SJCRH30 (cell line): ENCODE results near the gene MBP. TPM values are rescaled to one million over a fixed set of nuclear protein-coding genes. Genes with fewer than 3 reads are reported as not detected.
"Not testable (repeated sequence)": the region's sequence is repeated elsewhere in the genome, so short reads cannot be mapped to it uniquely, and the experiment has no call there.

Experiments used
- DNase-seq, 2 experiments: peaks; one replicate each; pipeline ENCODE4 v3.0.0-alpha.2; 2015 to 2020
- H3K27ac ChIP-seq: fragments of 250-450 bp; sonication (Bioruptor Pico); 2 replicates; pipeline ENCODE4 v1.5.1; 2020; ENCODE audit warnings: mild to moderate bottlenecking, moderate library complexity
- H3K27me3 ChIP-seq: fragments of 250-450 bp; sonication (Bioruptor Pico); 2 replicates; pipeline ENCODE4 v1.5.1; 2020; ENCODE audit warnings: mild to moderate bottlenecking, moderate library complexity
- H3K36me3 ChIP-seq: fragments of 250-450 bp; sonication (Bioruptor Pico); 2 replicates; pipeline ENCODE4 v1.5.1; 2020; ENCODE audit warnings: mild to moderate bottlenecking, moderate library complexity
- H3K4me1 ChIP-seq: fragments of 250-450 bp; sonication (Bioruptor Pico); 2 replicates; pipeline ENCODE4 v1.5.1; 2020; ENCODE audit warnings: mild to moderate bottlenecking, moderate library complexity
- H3K4me3 ChIP-seq: fragments of 250-450 bp; sonication (Bioruptor Pico); 2 replicates; pipeline ENCODE4 v1.5.1; 2020; ENCODE audit warnings: mild to moderate bottlenecking, moderate library complexity
- H3K9me3 ChIP-seq: fragments of 250-450 bp; sonication (Bioruptor Pico); replicated peaks from 2 replicates; pipeline ENCODE4 v1.5.1; 2020; ENCODE audit warnings: mild to moderate bottlenecking, moderate library complexity
- total RNA-seq: library from RNA; depleted of rRNA; stranded (reverse); fragments of >200 nt; shearing (Covaris generic); gene quantifications from 2 replicates; pipeline ENCODE4 v1.2.3, GENCODE V29; 2014

MBP gene
- total RNA-seq, 1 experiment from 2014 or later = 0.20 TPM

DNA sequence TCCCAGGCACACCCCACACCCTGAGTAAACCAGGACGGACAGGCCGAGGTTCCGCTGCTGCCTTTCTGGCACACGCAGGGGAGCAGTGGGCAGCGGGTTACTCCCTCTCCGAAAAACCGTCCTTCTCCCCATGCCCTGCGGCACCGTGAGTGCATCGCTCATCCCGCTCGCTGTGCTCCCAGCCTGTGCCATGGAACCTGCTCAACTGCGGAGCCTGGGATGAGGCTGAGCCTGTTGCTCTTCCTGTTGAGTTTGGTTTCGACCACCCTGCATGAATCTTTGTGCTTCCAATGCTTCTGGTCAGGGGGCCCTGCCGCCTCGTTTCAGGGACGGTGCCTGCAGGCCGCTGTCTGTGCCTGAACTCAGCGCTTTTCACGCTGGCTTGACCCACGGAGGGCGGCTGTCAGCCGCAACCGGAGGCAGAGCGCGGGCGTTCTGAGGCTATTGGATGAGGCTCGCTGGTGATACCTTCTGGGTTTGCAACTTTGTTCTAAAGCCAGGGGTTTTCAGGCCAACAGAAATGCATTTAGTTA lies 106.7 kb downstream of the MBP start:
- Histone ChIP-seq H3K36me3 (no peaks in the 10 kb centered on the region), H3K9me3 (no peaks in the 10 kb centered on the region), H3K27me3 (no peaks in the 10 kb centered on the region), H3K4me3 (no peak overlapping the region), H3K27ac (no peak overlapping the region), H3K4me1 (no peaks in the 10 kb centered on the region)
- no peak for DNase-seq

DNA sequence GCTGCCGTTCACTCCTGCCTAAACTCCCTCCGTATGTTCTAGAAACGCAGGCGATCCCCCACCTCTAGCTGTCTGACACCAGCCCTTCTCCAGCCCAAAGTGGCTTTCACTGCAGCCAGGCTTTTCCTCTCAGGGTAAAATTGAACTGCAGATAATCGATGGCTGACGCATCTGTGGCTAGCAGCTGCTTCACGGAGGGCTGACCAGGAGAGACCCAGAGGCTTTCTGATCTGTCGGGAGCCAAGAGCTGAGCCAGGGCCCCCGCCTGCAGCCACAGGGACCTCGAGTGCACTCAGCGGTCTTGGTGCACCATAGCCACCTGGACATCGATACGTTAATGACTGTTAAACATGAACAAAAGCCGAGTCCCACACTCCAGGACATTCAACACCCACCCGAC lies 107.5 kb downstream of the MBP start:
- H3K4me3 ChIP-seq = no peak overlapping the region
- H3K27me3 ChIP-seq = no peaks in the 10 kb centered on the region
- H3K4me1 ChIP-seq = no peaks in the 10 kb centered on the region
- DNase-seq = no peak
- no peaks in the 10 kb centered on the region for H3K9me3 ChIP-seq
- H3K36me3 ChIP-seq = no peaks in the 10 kb centered on the region
- H3K27ac ChIP-seq = no peak overlapping the region

DNA sequence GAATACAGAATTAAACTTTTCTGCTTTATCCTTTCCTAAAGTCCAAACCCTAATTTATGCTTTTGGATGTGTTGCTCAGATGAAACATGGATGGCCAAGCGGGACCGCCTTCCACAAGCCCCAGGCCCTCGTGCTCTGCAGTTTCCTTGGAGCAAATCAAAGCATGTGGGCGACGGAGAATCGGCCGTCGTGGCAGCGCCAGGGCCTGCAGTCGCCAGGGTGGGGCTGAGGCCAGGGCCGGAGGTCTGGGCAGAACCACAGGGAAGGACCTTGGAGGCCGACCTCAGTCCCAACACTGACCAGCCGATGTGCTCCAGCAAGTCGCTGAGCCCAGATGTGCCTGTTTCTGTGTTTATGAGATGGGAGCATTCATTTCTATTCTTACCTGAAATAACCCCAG lies 108.1 kb downstream of the MBP start:
- no peaks in the 10 kb centered on the region for H3K4me1 ChIP-seq
- no peak overlapping the region for H3K27ac ChIP-seq
- H3K36me3 ChIP-seq = no peaks in the 10 kb centered on the region
- H3K27me3 ChIP-seq = no peaks in the 10 kb centered on the region
- H3K9me3 ChIP-seq = no peaks in the 10 kb centered on the region
- no peak overlapping the region for H3K4me3 ChIP-seq
- no peak for DNase-seq

DNA sequence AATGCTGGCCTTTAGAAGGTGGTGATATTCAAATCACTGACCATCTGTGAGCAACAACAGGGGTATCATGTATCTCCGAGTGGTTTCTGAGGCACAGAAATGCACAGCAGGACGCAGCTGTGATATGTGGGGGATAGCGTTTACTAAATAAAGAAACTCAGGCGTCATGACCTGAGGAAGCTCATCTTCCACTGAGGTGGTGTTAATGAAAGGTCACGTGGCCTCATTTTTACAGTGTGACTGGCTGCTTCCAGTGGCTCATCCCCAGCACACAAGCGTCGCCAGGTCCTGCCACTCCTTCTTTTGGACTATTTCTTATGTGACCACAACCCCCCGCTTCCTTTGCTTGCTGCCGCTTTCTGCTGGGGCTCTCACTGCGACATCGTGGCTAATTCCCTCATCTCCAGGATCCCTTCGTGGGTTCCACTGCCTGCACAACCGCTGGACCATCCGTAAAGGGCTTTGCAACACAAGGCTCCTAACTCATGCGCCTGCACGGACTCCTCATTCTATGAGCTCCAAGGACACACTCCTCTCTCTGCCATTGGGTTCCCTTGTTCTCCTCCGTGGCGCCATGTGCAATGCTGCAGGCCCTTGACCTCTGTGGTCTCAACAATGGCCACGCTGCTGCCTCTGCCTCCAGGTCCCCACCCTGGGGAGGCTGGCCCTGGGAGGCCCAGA lies 109.3 kb downstream of the MBP start:
- H3K4me1 ChIP-seq = no peaks in the 10 kb centered on the region
- no peaks in the 10 kb centered on the region for H3K9me3 ChIP-seq
- H3K36me3 ChIP-seq = no peaks in the 10 kb centered on the region
- H3K27ac ChIP-seq = no peak overlapping the region
- H3K27me3 ChIP-seq = no peaks in the 10 kb centered on the region
- peak; percentile 12 to 45 for DNase-seq
- H3K4me3 ChIP-seq = no peak overlapping the region

DNA sequence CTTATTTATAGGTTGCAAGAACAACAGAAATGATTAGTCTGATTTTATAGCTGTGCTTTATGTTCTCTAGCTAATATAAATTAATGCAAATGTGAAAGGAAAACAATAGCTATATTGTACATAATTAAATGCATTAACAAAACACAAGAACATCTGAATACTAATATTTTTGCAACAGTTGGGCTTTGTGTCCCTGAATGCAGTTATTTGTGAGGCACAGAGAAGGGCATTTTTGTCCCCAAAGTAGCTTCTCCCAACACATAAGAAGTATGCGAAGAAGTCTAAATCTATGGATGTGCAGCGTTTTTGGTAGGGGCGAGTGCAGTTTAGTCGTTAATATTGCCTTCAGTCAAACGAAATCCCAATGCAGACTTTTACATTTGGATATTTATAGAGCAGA lies 110.0 kb downstream of the MBP start:
- no peak for DNase-seq
- H3K27me3 ChIP-seq = no peaks in the 10 kb centered on the region
- H3K4me3 ChIP-seq = no peak overlapping the region
- no peaks in the 10 kb centered on the region for H3K4me1 ChIP-seq
- H3K9me3 ChIP-seq = no peaks in the 10 kb centered on the region
- no peak overlapping the region for H3K27ac ChIP-seq
- no peaks in the 10 kb centered on the region for H3K36me3 ChIP-seq

DNA sequence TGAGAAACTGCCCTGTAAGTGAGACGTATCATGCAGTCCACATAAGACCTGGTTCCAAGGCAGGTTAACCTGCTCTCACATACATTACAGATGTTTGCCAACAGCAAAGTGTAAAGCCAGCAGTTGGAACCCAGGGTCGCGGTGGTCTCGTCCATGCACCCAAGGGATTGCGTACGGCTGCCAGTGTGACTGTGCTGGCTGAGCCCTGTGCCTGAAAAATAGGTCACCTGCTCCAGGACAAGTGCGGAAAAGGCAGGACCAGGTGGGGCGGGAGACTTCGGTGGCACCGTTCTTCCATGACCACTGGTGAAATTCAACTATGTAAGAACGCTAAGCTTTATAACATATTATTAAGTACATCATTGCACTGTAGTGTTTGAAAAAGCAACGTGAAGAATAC lies 110.5 kb downstream of the MBP start:
- no peaks in the 10 kb centered on the region for H3K36me3 ChIP-seq

DNA sequence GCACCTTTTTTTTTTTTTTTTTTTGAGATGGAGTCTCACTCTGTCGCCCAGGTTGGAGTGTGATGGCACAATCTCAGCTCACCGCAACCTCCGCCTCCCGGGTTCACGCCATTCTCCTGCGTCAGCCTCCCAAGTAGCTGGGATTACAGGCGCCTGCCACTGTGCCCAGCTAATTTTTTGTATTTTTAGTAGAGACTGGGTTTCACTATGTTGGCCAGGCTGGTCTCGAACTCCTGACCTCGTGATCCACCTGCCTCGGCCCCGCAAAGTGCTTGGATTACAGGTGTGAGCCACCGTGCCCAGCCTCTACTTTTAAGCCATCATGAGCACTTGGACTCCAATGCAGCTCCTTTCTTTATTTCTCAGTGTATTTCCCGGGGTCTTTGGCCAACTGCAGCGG lies 111.1 kb downstream of the MBP start:
- not testable (repeated sequence) for H3K36me3 ChIP-seq, H3K4me3 ChIP-seq, H3K27ac ChIP-seq, H3K9me3 ChIP-seq, DNase-seq, H3K4me1 ChIP-seq, H3K27me3 ChIP-seq

More for the DNA sequence above, 110.5 kb downstream of the MBP start:
- Histone ChIP-seq H3K4me3 (no peak overlapping the region), H3K27me3 (no peaks in the 10 kb centered on the region), H3K4me1 (no peaks in the 10 kb centered on the region), H3K27ac (no peak overlapping the region), H3K9me3 (no peaks in the 10 kb centered on the region)
- DNase-seq = no peak

DNA sequence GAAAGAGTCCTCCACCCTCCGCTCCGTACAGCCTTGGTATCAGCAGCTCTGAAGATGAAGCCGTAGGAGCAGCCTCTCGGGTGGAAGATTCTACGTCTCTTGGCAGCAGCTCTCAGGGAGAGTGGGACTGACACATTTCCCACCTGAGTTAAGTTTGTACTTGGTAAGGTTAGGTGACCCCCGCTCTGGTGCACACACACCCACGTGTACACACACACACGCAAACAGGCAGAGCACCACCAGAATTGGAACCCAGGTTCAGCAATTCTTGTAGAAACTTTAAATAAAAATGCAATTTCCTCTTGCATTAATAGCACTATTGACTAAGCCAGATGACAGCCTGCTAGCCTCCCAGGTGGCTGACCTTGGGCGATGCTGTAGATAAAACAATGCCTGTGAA lies 111.5 kb downstream of the MBP start:
- no peaks in the 10 kb centered on the region for H3K27me3 ChIP-seq
- H3K9me3 ChIP-seq = no peaks in the 10 kb centered on the region
- H3K4me3 ChIP-seq = no peak overlapping the region
- no peaks in the 10 kb centered on the region for H3K4me1 ChIP-seq
- DNase-seq = no peak
- no peak overlapping the region for H3K27ac ChIP-seq
- H3K36me3 ChIP-seq = no peaks in the 10 kb centered on the region

DNA sequence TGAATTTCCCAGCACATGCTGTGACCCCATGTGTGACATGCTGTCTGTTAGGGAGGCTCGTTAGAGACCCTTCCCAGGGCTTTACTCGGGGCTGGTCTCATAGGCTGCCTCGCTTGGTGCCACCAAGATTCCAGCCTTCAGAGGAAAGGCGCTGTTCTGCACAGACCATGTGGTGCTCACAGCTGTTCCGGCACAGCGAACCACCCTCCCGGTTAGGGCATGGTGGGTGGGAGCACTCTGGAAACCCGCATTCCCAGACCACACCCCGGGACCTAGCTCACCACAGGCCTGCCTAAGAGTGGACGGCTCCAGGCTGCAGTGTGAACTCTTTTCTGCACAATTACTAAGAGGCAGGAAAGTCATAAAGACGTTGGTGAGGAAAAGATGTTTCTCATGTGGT lies 112.0 kb downstream of the MBP start:
- H3K9me3 ChIP-seq = no peaks in the 10 kb centered on the region
- H3K27ac ChIP-seq = no peak overlapping the region
- no peaks in the 10 kb centered on the region for H3K36me3 ChIP-seq
- no peak overlapping the region for H3K4me3 ChIP-seq
- no peaks in the 10 kb centered on the region for H3K27me3 ChIP-seq
- DNase-seq = no peak
- no peaks in the 10 kb centered on the region for H3K4me1 ChIP-seq

DNA sequence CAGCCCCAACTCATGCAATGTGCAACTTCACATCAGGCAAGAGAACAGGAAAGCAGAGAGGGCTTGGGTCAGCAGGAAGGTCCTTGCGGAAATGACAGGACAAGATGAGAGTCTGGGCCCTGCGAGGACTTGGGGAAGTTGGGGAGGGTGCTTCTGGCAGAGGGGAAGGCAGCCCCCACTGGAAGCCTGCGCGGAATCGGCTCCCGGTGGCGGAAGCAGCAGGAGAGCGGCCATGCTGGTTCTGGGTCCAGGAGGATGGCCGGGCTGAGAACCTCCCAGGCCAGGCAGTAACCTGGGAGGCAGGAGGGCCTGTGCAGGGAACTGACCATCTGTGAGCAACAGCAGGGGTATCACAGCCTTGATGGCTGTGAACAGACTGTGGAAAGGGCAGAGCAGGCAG lies 112.9 kb downstream of the MBP start:
- no peaks in the 10 kb centered on the region for H3K4me1 ChIP-seq
- no peak overlapping the region for H3K4me3 ChIP-seq
- H3K27ac ChIP-seq = no peak overlapping the region

DNA sequence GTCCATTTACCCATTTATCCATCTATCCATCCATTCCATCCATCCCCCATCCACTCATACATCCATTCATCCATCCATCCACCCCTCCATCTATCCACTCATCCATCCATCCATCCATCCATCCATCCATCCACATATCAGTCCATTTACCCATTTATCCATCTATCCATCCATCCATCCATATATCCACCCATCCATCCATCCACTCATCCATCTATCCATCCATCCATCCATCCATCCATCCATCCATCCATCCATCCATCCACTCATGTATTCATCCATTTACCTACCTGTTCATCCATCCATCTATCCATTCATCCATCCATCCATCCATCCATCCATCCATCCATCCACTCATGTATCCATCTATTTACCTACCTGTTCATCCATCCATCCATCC lies 113.9 kb downstream of the MBP start:
- H3K4me1 ChIP-seq = not testable (repeated sequence)

More for the DNA sequence above, 112.9 kb downstream of the MBP start:
- no peaks in the 10 kb centered on the region for H3K9me3 ChIP-seq
- no peak for DNase-seq
- H3K27me3 ChIP-seq = no peaks in the 10 kb centered on the region
- H3K36me3 ChIP-seq = no peaks in the 10 kb centered on the region

DNA sequence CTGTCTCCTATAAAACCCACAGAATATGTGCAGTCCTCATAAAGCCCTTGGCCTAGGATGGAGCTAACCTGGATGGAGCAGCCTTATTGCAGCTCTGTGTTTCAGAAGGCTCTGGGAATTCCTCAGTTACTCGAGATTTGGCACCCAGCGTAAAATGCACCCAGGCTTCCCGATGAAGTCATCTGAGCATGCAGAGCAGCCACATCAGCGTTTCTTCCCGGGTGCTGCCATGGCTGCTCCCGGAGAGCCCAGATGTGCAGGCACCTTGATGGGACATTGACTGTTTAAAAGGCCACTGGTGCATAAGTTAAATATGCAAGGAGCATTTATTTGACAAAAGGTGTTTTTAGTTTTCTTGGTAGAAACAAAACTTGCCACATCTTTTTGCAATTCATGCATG lies 115.2 kb downstream of the MBP start:
- no peaks in the 10 kb centered on the region for H3K9me3 ChIP-seq
- no peaks in the 10 kb centered on the region for H3K36me3 ChIP-seq
- H3K4me3 ChIP-seq = no peak overlapping the region
- DNase-seq = no peak
- H3K27ac ChIP-seq = no peak overlapping the region
- H3K27me3 ChIP-seq = no peaks in the 10 kb centered on the region
- H3K4me1 ChIP-seq = no peaks in the 10 kb centered on the region

More for the DNA sequence above, 113.9 kb downstream of the MBP start:
- H3K27ac ChIP-seq, DNase-seq, H3K4me3 ChIP-seq, H3K36me3 ChIP-seq, H3K27me3 ChIP-seq, H3K9me3 ChIP-seq: not testable (repeated sequence)

DNA sequence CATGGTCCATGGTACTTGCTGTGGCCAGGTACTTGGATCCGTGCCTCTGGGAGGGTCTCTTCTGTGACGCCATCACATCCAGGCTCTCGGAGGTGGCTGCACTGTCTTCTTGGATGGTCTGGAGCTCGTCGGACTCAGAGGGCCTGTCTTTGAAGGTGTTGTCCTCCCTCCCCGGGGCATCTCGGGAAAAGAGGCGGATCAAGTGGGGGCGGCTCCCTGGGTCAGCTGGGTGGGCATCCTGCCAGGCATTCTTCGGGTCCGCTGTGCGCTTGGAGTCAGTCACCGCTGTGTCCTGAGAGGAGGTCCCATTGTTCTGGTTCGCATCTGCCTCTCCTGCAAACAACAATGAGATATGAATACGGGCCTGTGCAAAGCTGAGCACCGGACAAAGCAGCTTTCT lies 115.6 kb downstream of the MBP start:
- Histone ChIP-seq H3K27ac (no peak overlapping the region), H3K9me3 (no peaks in the 10 kb centered on the region), H3K27me3 (no peaks in the 10 kb centered on the region), H3K36me3 (no peaks in the 10 kb centered on the region), H3K4me1 (no peaks in the 10 kb centered on the region), H3K4me3 (no peak overlapping the region)
- no peak for DNase-seq

DNA sequence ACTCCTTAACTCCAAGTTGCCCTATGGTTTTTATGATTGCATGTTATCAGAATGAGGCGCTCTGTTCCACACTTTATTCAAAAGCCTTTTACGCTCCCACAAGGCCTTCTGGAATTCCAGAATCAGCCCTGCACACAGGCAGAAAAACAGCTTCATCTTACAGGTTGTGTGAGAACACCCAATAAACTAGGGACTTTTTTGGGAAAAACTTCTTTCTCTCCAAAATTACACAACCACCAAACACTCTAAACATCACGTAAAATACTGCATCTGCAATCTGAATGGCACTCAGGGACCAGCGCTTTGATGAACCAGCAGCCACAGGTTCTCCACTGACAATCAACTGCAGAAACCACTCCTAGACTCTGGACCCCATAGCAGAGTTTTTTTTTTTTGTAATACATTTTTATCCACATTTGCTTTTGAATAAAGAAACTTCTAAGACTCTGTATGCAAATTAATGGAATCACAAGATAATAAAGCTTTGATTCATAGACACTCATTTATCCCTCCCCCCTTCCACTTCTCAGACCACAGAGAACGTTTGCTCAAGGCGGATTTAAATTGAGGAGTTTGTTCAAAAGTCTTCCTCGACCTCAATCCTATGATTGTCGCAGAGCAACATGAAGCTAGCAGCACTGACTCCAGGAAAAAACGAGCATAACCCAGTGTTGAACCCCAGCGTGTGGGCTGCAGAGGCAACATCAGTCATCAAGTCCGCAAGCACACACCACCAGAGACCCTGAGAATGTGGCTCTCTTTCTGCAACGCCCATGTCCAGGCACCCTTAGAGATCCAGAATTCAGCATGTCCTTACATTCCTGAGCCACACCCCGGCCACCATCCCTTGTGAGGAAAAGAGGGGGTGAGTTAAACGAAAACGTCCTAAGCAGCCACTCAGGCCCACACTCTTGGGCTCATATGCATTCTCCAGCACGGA lies 116.5 kb downstream of the MBP start:
- no peak for DNase-seq
- Histone ChIP-seq H3K4me3 (no peak overlapping the region), H3K36me3 (no peaks in the 10 kb centered on the region), H3K27ac (no peak overlapping the region), H3K9me3 (no peaks in the 10 kb centered on the region), H3K27me3 (no peaks in the 10 kb centered on the region), H3K4me1 (no peaks in the 10 kb centered on the region)

DNA sequence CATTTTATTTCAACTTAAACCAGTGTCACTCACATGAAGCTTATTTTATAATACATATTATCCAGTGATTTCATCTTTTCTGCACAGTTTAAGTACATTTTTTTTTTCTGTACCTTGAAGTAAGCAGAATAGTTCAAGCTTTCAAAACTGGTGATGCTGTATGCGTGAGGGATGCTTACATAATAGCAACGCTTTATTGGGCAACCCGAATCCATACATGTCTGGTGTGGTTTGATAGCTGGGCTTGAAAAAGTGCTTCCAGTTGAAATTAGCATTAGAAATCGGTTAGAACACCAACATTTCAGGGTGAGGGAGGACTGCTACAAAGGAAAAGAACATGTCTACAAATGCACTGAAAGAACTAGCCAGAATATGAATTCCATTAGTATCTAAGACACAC lies 117.4 kb downstream of the MBP start:
- H3K36me3 ChIP-seq = no peaks in the 10 kb centered on the region
- no peaks in the 10 kb centered on the region for H3K4me1 ChIP-seq
- H3K27me3 ChIP-seq = no peaks in the 10 kb centered on the region
- no peak for DNase-seq
- no peaks in the 10 kb centered on the region for H3K9me3 ChIP-seq
- H3K4me3 ChIP-seq = no peak overlapping the region
- no peak overlapping the region for H3K27ac ChIP-seq
